ENCODE results near the gene PLAA.

PLAA gene

DNA sequence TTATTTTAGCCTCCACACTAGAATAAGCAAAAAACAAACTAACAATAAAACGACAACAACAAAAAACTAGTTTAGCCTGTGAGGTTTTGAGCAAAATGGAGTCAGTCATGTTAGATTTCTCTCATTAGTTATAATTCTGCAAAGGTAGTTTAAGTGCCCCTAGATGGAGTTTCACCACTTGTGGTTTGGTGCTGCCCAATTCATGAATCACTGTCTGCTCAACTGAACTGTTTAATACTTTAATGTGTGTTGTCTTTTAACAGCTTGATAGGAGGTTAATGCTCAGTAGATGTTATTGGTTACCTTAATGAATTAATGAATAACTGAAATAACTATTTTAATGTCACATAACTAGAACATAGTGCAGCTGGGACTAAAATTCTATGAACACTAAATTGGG, 3.5 kb upstream of the PLAA start:
- DNase-seq (ENCODE audit: low read depth): no peak
- TF ChIP-seq, protein P1, sequence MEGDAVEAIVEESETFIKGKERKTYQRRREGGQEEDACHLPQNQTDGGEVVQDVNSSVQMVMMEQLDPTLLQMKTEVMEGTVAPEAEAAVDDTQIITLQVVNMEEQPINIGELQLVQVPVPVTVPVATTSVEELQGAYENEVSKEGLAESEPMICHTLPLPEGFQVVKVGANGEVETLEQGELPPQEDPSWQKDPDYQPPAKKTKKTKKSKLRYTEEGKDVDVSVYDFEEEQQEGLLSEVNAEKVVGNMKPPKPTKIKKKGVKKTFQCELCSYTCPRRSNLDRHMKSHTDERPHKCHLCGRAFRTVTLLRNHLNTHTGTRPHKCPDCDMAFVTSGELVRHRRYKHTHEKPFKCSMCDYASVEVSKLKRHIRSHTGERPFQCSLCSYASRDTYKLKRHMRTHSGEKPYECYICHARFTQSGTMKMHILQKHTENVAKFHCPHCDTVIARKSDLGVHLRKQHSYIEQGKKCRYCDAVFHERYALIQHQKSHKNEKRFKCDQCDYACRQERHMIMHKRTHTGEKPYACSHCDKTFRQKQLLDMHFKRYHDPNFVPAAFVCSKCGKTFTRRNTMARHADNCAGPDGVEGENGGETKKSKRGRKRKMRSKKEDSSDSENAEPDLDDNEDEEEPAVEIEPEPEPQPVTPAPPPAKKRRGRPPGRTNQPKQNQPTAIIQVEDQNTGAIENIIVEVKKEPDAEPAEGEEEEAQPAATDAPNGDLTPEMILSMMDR (IDR thresholded peaks at IDR 0.05; ENCODE audit: low read depth, low read length, missing control alignments): no peak
- H3K4me3 ChIP-seq (ENCODE audit: low read depth, low read length): no peak overlapping the region

DNA sequence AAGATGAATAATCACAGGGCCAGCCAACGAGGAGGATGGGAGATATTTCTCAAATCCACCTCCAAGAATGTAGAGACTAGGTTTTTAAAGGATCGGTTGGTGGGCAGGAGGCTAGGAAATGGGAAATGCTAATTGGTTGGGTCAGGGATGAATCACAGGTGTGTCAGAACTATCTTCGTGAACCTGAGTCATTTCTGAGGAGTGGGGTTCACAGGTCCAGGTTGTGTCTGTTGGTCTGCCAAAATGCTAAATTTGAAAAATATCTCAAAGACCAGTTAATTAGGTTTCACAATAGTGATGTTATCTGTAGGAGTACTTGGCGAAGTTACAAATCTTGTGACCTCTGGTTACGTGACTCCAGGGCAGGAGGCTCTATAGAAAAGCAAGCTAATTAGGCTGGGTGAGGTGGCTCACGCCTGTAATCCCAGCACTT, 2.6 kb upstream of the PLAA start:
- no peak for DNase-seq (ENCODE audit: low read depth)
- H3K4me3 ChIP-seq (ENCODE audit: low read depth, low read length): no peak overlapping the region
- TF ChIP-seq, protein P1 (IDR thresholded peaks at IDR 0.05; ENCODE audit: low read depth, low read length, missing control alignments): no peak

DNA sequence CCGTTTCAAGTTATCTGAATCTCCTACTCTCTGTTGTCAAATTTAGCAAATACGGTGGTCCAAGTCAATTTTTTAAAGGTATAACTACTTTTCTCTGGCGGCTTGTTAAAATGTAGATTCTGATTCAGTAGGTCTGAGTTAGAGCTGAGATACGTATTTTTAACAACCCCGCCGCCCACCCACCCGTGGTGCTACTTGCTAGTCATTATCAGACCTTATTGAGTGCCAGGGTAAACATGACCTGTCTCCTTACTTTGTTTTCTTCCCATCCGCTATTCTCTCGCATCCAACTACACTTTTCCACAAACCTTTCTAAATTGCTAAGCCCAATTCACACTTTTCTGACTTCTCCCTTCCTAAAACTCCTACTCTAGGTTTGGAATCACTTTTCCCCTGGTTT, 694 bp upstream of the PLAA start:
- TF ChIP-seq, protein P1 (IDR thresholded peaks at IDR 0.05; ENCODE audit: low read depth, low read length, missing control alignments): no peak
- no peak for DNase-seq (ENCODE audit: low read depth)
- H3K4me3 ChIP-seq (ENCODE audit: low read depth, low read length): peak overlapping the region; percentile 100

DNA sequence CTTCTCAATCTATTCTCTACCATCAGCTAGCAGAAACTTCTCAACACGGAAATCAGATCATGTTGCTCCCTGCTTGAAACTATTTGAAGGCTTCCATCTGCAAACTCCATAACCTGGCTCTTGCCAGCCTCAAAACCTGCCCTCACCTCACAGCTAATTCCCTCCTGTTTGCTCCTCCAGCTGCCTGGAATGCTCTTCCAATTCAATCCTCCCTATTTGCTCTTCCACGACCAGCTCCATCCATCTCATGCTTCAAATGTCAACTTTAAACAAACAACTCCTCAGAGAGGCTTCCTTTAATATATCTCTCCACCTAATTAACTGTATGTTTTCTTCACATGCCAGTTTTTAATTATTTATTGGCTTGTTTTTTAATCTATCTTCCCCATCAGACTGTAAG, 1.5 kb downstream of the PLAA start:
- no peak for DNase-seq (ENCODE audit: low read depth)
- TF ChIP-seq, protein P1 (IDR thresholded peaks at IDR 0.05; ENCODE audit: low read depth, low read length, missing control alignments): no peak
- H3K4me3 ChIP-seq (ENCODE audit: low read depth, low read length): peak overlapping the region; percentile 100

DNA sequence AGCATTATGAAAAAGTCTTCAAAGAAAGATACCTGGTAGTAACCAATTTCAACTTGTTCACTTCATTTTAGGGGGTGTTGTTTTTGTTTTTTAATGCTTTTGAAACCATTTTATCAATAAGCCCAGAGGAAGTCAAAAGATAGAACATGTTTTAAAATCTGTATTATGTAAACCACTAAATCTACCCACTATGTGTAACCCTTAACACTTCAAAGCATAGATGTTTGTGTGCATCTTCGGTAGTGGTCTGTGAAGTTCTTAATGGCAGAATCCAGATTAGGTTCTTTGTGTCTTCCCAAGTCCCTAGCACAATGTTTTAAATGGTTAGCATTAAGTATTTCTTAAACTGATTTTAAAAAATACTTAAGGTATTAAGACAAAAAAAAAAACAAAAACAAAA, 6.3 kb downstream of the PLAA start:
- DNase-seq (ENCODE audit: low read depth): no peak
- TF ChIP-seq, protein P1 (IDR thresholded peaks at IDR 0.05; ENCODE audit: low read depth, low read length, missing control alignments): no peak
- H3K4me3 ChIP-seq (ENCODE audit: low read depth, low read length): no peak overlapping the region

DNA sequence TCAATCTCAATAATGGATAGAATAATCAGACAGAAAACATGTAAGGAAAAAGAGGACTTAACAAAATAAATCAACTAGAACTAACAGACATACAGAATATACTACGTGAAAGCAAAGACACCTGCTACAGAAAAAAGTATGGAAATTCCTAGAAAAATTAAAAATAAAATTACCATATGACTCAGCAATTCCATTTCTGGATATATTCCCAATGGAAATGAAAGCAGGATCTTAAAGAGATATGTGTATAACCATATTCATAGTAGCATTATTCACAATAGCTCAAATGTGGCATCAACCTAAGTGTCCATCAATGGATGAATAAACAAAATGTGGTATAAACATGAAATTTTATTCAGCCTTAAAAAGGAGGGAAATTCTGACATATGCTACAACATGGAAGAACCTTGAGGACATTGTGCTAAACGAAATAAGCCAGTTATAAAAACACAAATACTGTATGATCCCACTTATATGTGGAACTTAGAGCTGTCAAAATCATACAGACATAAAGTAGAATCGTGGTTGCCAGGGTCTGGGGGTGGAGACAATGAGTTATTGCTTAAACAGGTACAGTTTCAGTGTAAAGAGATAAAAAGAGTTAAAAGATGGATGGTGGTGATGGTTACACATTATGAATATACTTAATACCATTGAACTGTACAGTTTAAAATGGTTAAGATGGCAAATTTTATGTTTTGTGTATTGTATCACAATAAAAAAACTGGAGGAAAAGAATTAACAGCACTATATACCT, 6.9 kb downstream of the PLAA start:
- H3K4me3 ChIP-seq (ENCODE audit: low read depth, low read length): no peak overlapping the region
- TF ChIP-seq, protein P1 (IDR thresholded peaks at IDR 0.05; ENCODE audit: low read depth, low read length, missing control alignments): no peak
- DNase-seq (ENCODE audit: low read depth): no peak

DNA sequence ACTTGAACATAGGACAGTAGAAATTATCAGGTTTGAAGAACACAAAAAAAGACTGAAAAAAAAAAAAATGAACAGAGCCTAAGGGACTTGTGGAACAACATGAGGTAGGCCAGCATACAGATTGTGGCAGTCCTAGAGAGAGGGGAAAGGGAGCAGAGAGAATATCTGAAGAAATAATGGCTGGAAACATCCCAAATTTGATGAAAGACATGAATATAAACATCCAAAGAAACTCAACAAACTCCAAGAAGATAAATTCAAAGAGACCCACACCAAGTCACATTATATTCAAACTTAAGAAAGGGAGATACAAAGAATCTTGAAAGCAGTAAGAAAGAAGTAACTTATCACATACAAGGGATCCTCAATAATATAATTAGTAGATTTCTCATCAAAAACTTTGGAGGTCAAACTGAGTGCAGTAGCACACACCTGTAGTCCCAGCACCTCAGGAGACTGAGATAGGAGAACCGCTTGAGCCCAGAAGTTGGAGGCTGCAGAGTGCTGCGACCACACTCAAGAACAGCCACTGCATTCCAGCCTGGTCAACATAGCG, 9.1 kb downstream of the PLAA start:
- TF ChIP-seq, protein P1 (IDR thresholded peaks at IDR 0.05; ENCODE audit: low read depth, low read length, missing control alignments): no peak
- no peak overlapping the region for H3K4me3 ChIP-seq (ENCODE audit: low read depth, low read length)
- DNase-seq (ENCODE audit: low read depth): no peak

All from GM12864 (cell line).